Gastrocnemius medialis (tissue), 4 donors: Measurements from ENCODE around the gene DDIT3.

Source experiments
- CTCF ChIP-seq, 5 experiments: fragments of 450-650 bp in 3 of 5; fragments of 200-600 bp in 2 of 5; sonication (generic) in 2 of 5; IDR thresholded peaks in 4 of 5; conservative IDR thresholded peaks in 1 of 5; 1 replicate in 4 of 5; 2 replicates in 1 of 5; pipeline ENCODE4 v1.5.1; 2016 to 2019; ENCODE audit warnings: antibody characterized with exemption in 5 of 5, mild to moderate bottlenecking in 3 of 5, moderate library complexity in 3 of 5
- POLR2A ChIP-seq, 2 donors: fragments of 450-650 bp; IDR thresholded peaks; one replicate each; pipeline ENCODE4 v1.6.1; 2017; ENCODE audit warnings: antibody characterized with exemption in 2 of 2, mild to moderate bottlenecking in 2 of 2, moderate library complexity in 2 of 2

- TF ChIP-seq POLR2A (IDR thresholded peaks at IDR 0.05) (no peak), CTCF (IDR thresholded peaks at IDR 0.05 in 4 of 5, conservative IDR thresholded peaks at IDR 0.05 in 1 of 5) (no peak)
Observed at GRCh38 chr12:57560516-57560915, 40.2 kb upstream of the DDIT3 start.
